WERI-Rb-1 (cell line): Measurements from ENCODE around the gene LARGE1.

Experiments
- DNase-seq: peaks from one replicate; pipeline ENCODE4 v3.0.0-alpha.2; 2020
- H3K27ac ChIP-seq: fragments of 250-450 bp; sonication (Bioruptor Pico); 2 replicates; pipeline ENCODE4 v1.5.1; 2020; ENCODE audit warnings: mild to moderate bottlenecking, moderate library complexity
- H3K27me3 ChIP-seq: fragments of 250-450 bp; sonication (Bioruptor Pico); 2 replicates; pipeline ENCODE4 v1.5.1; 2021; ENCODE audit warnings: mild to moderate bottlenecking, low read depth, moderate library complexity; ENCODE audit not compliant: insufficient read depth, severe bottlenecking
- H3K36me3 ChIP-seq: fragments of 250-450 bp; sonication (Bioruptor Pico); 2 replicates; pipeline ENCODE4 v1.5.1; 2020; ENCODE audit warnings: mild to moderate bottlenecking, moderate library complexity
- H3K4me3 ChIP-seq: 2 replicates; pipeline ENCODE4 v1.5.1; 2011; ENCODE audit warnings: low read depth, mild to moderate bottlenecking, control low read depth, low read length
- H3K9me3 ChIP-seq: fragments of 250-450 bp; sonication (Bioruptor Pico); 2 replicates; pipeline ENCODE4 v1.5.1; 2021; ENCODE audit warnings: mild to moderate bottlenecking, moderate library complexity; ENCODE audit not compliant: severe bottlenecking
- CTCF ChIP-seq: IDR thresholded peaks from 2 replicates; pipeline ENCODE4 v1.5.1; 2011; ENCODE audit warnings: low read depth, mild to moderate bottlenecking, control low read depth, inconsistent platforms, low read length

The LARGE1 gene

GRCh38 chr22:33684087-33684486, 236.2 kb downstream of the LARGE1 start:
- no peak for DNase-seq
- Histone ChIP-seq H3K36me3 (no peaks in the 10 kb centered on the region), H3K9me3 (no peaks in the 10 kb centered on the region), H3K27me3 (no peaks in the 10 kb centered on the region), H3K4me3 (no peak overlapping the region), H3K27ac (no peak overlapping the region)
- no peak for TF ChIP-seq CTCF

GRCh38 chr22:33682927-33683326, 237.3 kb downstream of the LARGE1 start:
- Histone ChIP-seq H3K27ac (no peak overlapping the region), H3K27me3 (no peaks in the 10 kb centered on the region), H3K4me3 (no peak overlapping the region), H3K9me3 (no peaks in the 10 kb centered on the region), H3K36me3 (no peaks in the 10 kb centered on the region)
- TF ChIP-seq CTCF, result no peak
- DNase-seq, result no peak

- H3K27ac ChIP-seq, result no peak overlapping the region
Observed at GRCh38 chr22:33680632-33681031, 239.6 kb downstream of the LARGE1 start.

GRCh38 chr22:33678523-33678922, 241.8 kb downstream of the LARGE1 start:
- TF ChIP-seq CTCF, result no peak
- Histone ChIP-seq H3K27me3 (no peaks in the 10 kb centered on the region), H3K4me3 (no peak overlapping the region), H3K27ac (no peak overlapping the region), H3K9me3 (no peaks in the 10 kb centered on the region), H3K36me3 (no peaks in the 10 kb centered on the region)
- DNase-seq, result no peak

More at GRCh38 chr22:33680632-33681031, 239.6 kb downstream of the LARGE1 start:
- H3K9me3 ChIP-seq, result no peaks in the 10 kb centered on the region
- no peaks in the 10 kb centered on the region for H3K36me3 ChIP-seq
- no peak for DNase-seq
- no peak for TF ChIP-seq CTCF
- H3K4me3 ChIP-seq, result no peak overlapping the region
- no peaks in the 10 kb centered on the region for H3K27me3 ChIP-seq

GRCh38 chr22:33677536-33677935, 242.7 kb downstream of the LARGE1 start:
- no peak overlapping the region for H3K4me3 ChIP-seq
- no peaks in the 10 kb centered on the region for H3K36me3 ChIP-seq
- TF ChIP-seq CTCF, result no peak
- H3K27me3 ChIP-seq, result no peaks in the 10 kb centered on the region
- H3K9me3 ChIP-seq, result no peaks in the 10 kb centered on the region
- no peak overlapping the region for H3K27ac ChIP-seq
- no peak for DNase-seq

GRCh38 chr22:33674357-33674756, 245.9 kb downstream of the LARGE1 start:
- Histone ChIP-seq H3K27ac (no peak overlapping the region), H3K4me3 (no peak overlapping the region), H3K36me3 (no peaks in the 10 kb centered on the region), H3K27me3 (no peaks in the 10 kb centered on the region), H3K9me3 (no peaks in the 10 kb centered on the region)
- no peak for DNase-seq
- no peak for TF ChIP-seq CTCF
